Measurements from ENCODE around the gene ZSCAN20.

ZSCAN20 gene

DNA sequence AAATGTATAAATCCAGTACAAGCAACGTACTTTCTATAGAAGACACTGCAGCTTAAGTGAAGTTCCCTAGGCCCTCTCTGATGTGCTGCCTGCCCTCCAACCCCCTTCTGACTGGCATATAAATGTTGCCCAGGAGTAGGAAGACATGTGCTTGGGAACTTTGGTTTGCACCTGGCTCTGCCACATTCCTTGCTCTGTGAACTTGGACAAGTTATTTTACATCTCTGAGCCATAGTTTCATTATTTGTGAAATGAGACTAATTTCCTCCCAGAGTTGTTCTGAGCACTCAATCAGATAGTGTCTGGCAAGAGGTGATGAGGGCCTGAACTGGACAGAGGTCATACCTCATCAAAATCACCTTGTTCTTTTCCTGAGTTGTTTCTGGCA is 38.1 kb upstream of the ZSCAN20 start:
- Histone ChIP-seq H3K9ac (ENCODE audit: low read depth, low read length) (no peak overlapping the region), H3K27me3 (ENCODE audit: insufficient read depth, low read length) (peaks cover 16% of the 10 kb centered on the region), H3K36me3 (ENCODE audit: insufficient read depth, low read length) (no peaks in the 10 kb centered on the region), H3K9me3 (ENCODE audit: insufficient read depth, low read depth, low read length) (no peaks in the 10 kb centered on the region), H3K4me3 (ENCODE audit: low read length) (no peak overlapping the region), H3K4me1 (ENCODE audit: insufficient read depth, low read length) (peaks cover 28% of the 10 kb centered on the region; the same call in 1 of the 2 replicates), H3K27ac (ENCODE audit: low read depth, low read length) (no peak overlapping the region)
- WGBS: 91% methylated on average over 1 of the region's 1 CpG

- Histone ChIP-seq H3K4me1 (ENCODE audit: insufficient read depth, low read length) (peaks cover 24% of the 10 kb centered on the region; the same call in 1 of the 2 replicates), H3K27ac (ENCODE audit: low read depth, low read length) (no peak overlapping the region), H3K27me3 (ENCODE audit: insufficient read depth, low read length) (0 out of 2 replicates have a peak, but pooled peaks cover 8% of the 10 kb centered on the region), H3K9ac (ENCODE audit: low read depth, low read length) (no peak overlapping the region), H3K36me3 (ENCODE audit: insufficient read depth, low read length) (no peaks in the 10 kb centered on the region), H3K4me3 (ENCODE audit: low read length) (no peak overlapping the region), H3K9me3 (ENCODE audit: insufficient read depth, low read depth, low read length) (no peaks in the 10 kb centered on the region)
- 78% methylated on average over 3 of the region's 4 CpGs for WGBS
These were observed 37.2 kb upstream of the ZSCAN20 start for GRCh38 chr1:33435096-33435820.

- Histone ChIP-seq H3K9ac (ENCODE audit: low read depth, low read length) (no peak overlapping the region), H3K27me3 (ENCODE audit: insufficient read depth, low read length) (0 out of 2 replicates have a peak, but pooled peaks cover 5% of the 10 kb centered on the region), H3K4me3 (ENCODE audit: low read length) (no peak overlapping the region), H3K9me3 (ENCODE audit: insufficient read depth, low read depth, low read length) (no peaks in the 10 kb centered on the region), H3K36me3 (ENCODE audit: insufficient read depth, low read length) (no peaks in the 10 kb centered on the region), H3K27ac (ENCODE audit: low read depth, low read length) (no peak overlapping the region), H3K4me1 (ENCODE audit: insufficient read depth, low read length) (peaks cover 24% of the 10 kb centered on the region; the same call in 1 of the 2 replicates)
- 85% methylated on average over 3 of the region's 4 CpGs for WGBS
These were observed 35.7 kb upstream of the ZSCAN20 start for GRCh38 chr1:33436557-33437285.

GRCh38 chr1:33438364-33439160 is 33.9 kb upstream of the ZSCAN20 start:
- Histone ChIP-seq H3K27ac (ENCODE audit: low read depth, low read length) (no peak overlapping the region), H3K9ac (ENCODE audit: low read depth, low read length) (no peak overlapping the region), H3K27me3 (ENCODE audit: insufficient read depth, low read length) (no peaks in the 10 kb centered on the region), H3K4me1 (ENCODE audit: insufficient read depth, low read length) (peaks cover 18% of the 10 kb centered on the region; the same call in 1 of the 2 replicates), H3K9me3 (ENCODE audit: insufficient read depth, low read depth, low read length) (no peaks in the 10 kb centered on the region), H3K36me3 (ENCODE audit: insufficient read depth, low read length) (no peaks in the 10 kb centered on the region), H3K4me3 (ENCODE audit: low read length) (no peak overlapping the region)
- 77% methylated on average over 6 of the region's 6 CpGs for WGBS

- no peaks in the 10 kb centered on the region for H3K9me3 ChIP-seq (ENCODE audit: insufficient read depth, low read depth, low read length)
- no peaks in the 10 kb centered on the region for H3K27me3 ChIP-seq (ENCODE audit: insufficient read depth, low read length)
- peaks cover 9% of the 10 kb centered on the region; the same call in 1 of the 2 replicates for H3K4me1 ChIP-seq (ENCODE audit: insufficient read depth, low read length)
- WGBS: 82% methylated on average over 1 of the region's 1 CpG
- no peak overlapping the region for H3K4me3 ChIP-seq (ENCODE audit: low read length)
- H3K27ac ChIP-seq (ENCODE audit: low read depth, low read length): no peak overlapping the region
- no peaks in the 10 kb centered on the region for H3K36me3 ChIP-seq (ENCODE audit: insufficient read depth, low read length)
- no peak overlapping the region for H3K9ac ChIP-seq (ENCODE audit: low read depth, low read length)
These were observed 32.8 kb upstream of the ZSCAN20 start for GRCh38 chr1:33439662-33440061.

DNA sequence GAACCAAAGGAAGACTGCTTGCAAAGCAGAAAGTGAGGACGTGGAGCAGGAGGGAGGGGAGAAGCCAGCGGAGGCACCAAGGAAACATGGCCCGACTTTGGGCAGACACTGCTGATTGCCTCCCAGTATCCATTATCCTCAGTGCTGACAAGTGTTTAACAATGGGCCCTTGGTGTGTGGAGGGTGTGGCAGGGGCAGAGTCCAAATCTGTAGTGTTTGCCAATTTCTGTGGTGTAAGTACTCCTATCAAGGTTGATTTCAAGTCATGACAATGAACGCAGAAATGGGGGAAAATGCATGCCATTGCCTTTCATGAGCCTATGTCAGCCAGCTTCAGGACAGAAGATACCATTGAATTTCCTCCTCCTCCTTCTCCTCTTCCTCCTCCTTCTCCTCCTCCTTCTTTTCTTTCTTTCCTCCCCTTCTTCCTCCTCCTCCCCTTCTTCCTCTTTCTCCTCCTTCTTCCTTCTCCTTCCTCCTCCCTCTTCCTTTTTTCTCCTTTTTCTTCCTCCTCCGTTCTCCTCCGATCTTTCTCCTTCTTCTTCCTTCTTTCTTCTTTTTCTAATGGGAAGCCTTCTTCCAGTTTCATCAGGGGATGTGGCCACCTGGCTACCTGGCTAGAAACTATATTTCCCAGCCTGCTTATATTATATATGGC is 31.2 kb upstream of the ZSCAN20 start:
- Histone ChIP-seq H3K9ac (ENCODE audit: low read depth, low read length) (no peak overlapping the region), H3K27me3 (ENCODE audit: insufficient read depth, low read length) (no peaks in the 10 kb centered on the region), H3K4me1 (ENCODE audit: insufficient read depth, low read length) (0 out of 2 replicates have a peak, but pooled peaks cover 3% of the 10 kb centered on the region), H3K27ac (ENCODE audit: low read depth, low read length) (no peak overlapping the region), H3K4me3 (ENCODE audit: low read length) (no peak overlapping the region), H3K36me3 (ENCODE audit: insufficient read depth, low read length) (no peaks in the 10 kb centered on the region), H3K9me3 (ENCODE audit: insufficient read depth, low read depth, low read length) (no peaks in the 10 kb centered on the region; the same call in 1 of the 2 replicates)
- 88% methylated on average over 6 of the region's 6 CpGs for WGBS

GRCh38 chr1:33442141-33442540 is 30.3 kb upstream of the ZSCAN20 start:
- no peaks in the 10 kb centered on the region; the same call in 1 of the 2 replicates for H3K9me3 ChIP-seq (ENCODE audit: insufficient read depth, low read depth, low read length)
- no peak overlapping the region for H3K27ac ChIP-seq (ENCODE audit: low read depth, low read length)
- no peak overlapping the region for H3K4me3 ChIP-seq (ENCODE audit: low read length)
- H3K36me3 ChIP-seq (ENCODE audit: insufficient read depth, low read length): no peaks in the 10 kb centered on the region
- H3K27me3 ChIP-seq (ENCODE audit: insufficient read depth, low read length): no peaks in the 10 kb centered on the region
- H3K9ac ChIP-seq (ENCODE audit: low read depth, low read length): no peak overlapping the region
- H3K4me1 ChIP-seq (ENCODE audit: insufficient read depth, low read length): 0 out of 2 replicates have a peak, but pooled peaks cover 3% of the 10 kb centered on the region
- WGBS: 93% methylated on average over 1 of the region's 1 CpG

DNA sequence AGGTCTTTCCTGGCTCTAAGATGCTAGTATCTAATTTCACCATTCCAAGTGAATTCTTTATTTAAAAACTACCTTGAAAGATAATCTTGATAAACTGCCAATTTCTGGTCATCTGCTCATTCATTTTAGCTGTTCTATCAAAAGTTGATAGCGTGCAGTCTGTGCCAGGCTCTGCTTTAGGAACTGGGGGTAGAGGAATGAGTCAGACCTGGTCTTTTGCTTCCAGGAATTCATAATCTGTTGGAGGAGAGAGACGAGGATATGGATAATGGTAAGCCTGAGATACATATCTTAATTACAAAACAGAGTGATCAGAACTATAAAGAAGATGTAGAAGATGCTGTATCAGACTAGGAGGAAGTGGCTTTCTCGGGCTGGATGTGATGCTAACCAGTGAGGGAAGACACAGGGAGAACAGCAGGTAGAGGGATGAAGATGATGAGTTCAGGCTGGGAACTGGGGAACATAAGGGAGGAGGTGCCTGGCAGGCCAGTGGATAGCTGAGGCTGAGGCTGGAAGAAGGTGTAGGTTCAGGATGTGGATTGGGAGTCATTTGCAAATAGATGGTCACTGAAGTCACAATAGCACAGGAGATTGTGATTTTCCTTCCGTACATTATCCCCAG is 29.3 kb upstream of the ZSCAN20 start:
- Histone ChIP-seq H3K27me3 (ENCODE audit: insufficient read depth, low read length) (no peaks in the 10 kb centered on the region), H3K4me1 (ENCODE audit: insufficient read depth, low read length) (0 out of 2 replicates have a peak, but pooled peaks cover 3% of the 10 kb centered on the region), H3K9ac (ENCODE audit: low read depth, low read length) (no peak overlapping the region), H3K36me3 (ENCODE audit: insufficient read depth, low read length) (no peaks in the 10 kb centered on the region), H3K27ac (ENCODE audit: low read depth, low read length) (no peak overlapping the region), H3K4me3 (ENCODE audit: low read length) (no peak overlapping the region), H3K9me3 (ENCODE audit: insufficient read depth, low read depth, low read length) (no peaks in the 10 kb centered on the region; the same call in 1 of the 2 replicates)
- WGBS: 56% methylated on average over 3 of the region's 4 CpGs

- H3K9me3 ChIP-seq (ENCODE audit: insufficient read depth, low read depth, low read length): no peaks in the 10 kb centered on the region; the same call in 1 of the 2 replicates
- 0 out of 2 replicates have a peak, but pooled peaks cover 3% of the 10 kb centered on the region for H3K4me1 ChIP-seq (ENCODE audit: insufficient read depth, low read length)
- no peak overlapping the region for H3K27ac ChIP-seq (ENCODE audit: low read depth, low read length)
- 73% methylated on average over 6 of the region's 6 CpGs for WGBS
- no peak overlapping the region for H3K9ac ChIP-seq (ENCODE audit: low read depth, low read length)
- H3K36me3 ChIP-seq (ENCODE audit: insufficient read depth, low read length): no peaks in the 10 kb centered on the region
- H3K27me3 ChIP-seq (ENCODE audit: insufficient read depth, low read length): no peaks in the 10 kb centered on the region
- no peak overlapping the region for H3K4me3 ChIP-seq (ENCODE audit: low read length)
These were observed 28.7 kb upstream of the ZSCAN20 start for GRCh38 chr1:33443705-33444180.

GRCh38 chr1:33445108-33445507 is 27.3 kb upstream of the ZSCAN20 start:
- Histone ChIP-seq H3K27me3 (ENCODE audit: insufficient read depth, low read length) (no peaks in the 10 kb centered on the region), H3K9ac (ENCODE audit: low read depth, low read length) (no peak overlapping the region), H3K4me3 (ENCODE audit: low read length) (no peak overlapping the region), H3K9me3 (ENCODE audit: insufficient read depth, low read depth, low read length) (no peaks in the 10 kb centered on the region; the same call in 1 of the 2 replicates), H3K27ac (ENCODE audit: low read depth, low read length) (no peak overlapping the region), H3K36me3 (ENCODE audit: insufficient read depth, low read length) (no peaks in the 10 kb centered on the region), H3K4me1 (ENCODE audit: insufficient read depth, low read length) (no peaks in the 10 kb centered on the region)
- WGBS: 96% methylated on average over 6 of the region's 6 CpGs

All from HUES64 (cell line).